Lower leg skin (tissue), 4 donors: Measurements from ENCODE around the gene NOX3. TPM values are rescaled to one million over a fixed set of nuclear protein-coding genes. Genes with fewer than 3 reads are reported as not detected.

Source experiments
- DNase-seq, 2 donors: peaks; one replicate each; pipeline ENCODE4 v3.0.0-alpha.2; 2019; ENCODE audit warnings: low spot score in 2 of 2
- H3K4me3 ChIP-seq: fragments of 200-600 bp; sonication (generic); 2 replicates; pipeline ENCODE4 v1.5.1; 2017; ENCODE audit warnings: mild to moderate bottlenecking, low read depth; ENCODE audit not compliant: poor library complexity, severe bottlenecking
- POLR2A ChIP-seq, 2 donors: fragments of 450-650 bp; IDR thresholded peaks; one replicate each; pipeline ENCODE4 v1.6.1; 2016 to 2017; ENCODE audit warnings: antibody characterized with exemption in 2 of 2, mild to moderate bottlenecking in 1 of 2, moderate library complexity in 1 of 2
- WGBS, 2 donors: methylation state at CpG; one replicate each; pipeline ENCODE4 v1.1.5; 2018; 5-methylcytosine and 5-hydroxymethylcytosine counted together
- intact Hi-C: fragments of 100-400 bp; cut with DNase I; formaldehyde crosslinking; loops from one replicate; pipeline ENCODE4 v1.15.0; 2023; ENCODE audit warnings: low total_unique reads
- total RNA-seq, 4 donors: library from RNA; depleted of rRNA; stranded (reverse); fragments of >200 nt; gene quantifications; one replicate each; pipeline ENCODE4 v1.1.0, GENCODE V29; 2016
- TF ChIP-seq, protein P1 (sequence below), 3 donors: fragments of 450-650 bp; IDR thresholded peaks; one replicate each; pipeline ENCODE4 v1.5.1; 2016; ENCODE audit warnings: antibody characterized with exemption in 3 of 3, mild to moderate bottlenecking in 3 of 3, moderate library complexity in 2 of 3

Gene NOX3
- total RNA-seq, 4 donors from 2014 or later: not detected

- intact Hi-C loops: no loop called here
- H3K4me3 ChIP-seq: no peak overlapping the region
- 54 to 76% methylated on average over 4 of the region's 4 CpGs for WGBS, 2 donors
- TF ChIP-seq POLR2A (IDR thresholded peaks at IDR 0.05): no peak
- TF ChIP-seq, protein P1, sequence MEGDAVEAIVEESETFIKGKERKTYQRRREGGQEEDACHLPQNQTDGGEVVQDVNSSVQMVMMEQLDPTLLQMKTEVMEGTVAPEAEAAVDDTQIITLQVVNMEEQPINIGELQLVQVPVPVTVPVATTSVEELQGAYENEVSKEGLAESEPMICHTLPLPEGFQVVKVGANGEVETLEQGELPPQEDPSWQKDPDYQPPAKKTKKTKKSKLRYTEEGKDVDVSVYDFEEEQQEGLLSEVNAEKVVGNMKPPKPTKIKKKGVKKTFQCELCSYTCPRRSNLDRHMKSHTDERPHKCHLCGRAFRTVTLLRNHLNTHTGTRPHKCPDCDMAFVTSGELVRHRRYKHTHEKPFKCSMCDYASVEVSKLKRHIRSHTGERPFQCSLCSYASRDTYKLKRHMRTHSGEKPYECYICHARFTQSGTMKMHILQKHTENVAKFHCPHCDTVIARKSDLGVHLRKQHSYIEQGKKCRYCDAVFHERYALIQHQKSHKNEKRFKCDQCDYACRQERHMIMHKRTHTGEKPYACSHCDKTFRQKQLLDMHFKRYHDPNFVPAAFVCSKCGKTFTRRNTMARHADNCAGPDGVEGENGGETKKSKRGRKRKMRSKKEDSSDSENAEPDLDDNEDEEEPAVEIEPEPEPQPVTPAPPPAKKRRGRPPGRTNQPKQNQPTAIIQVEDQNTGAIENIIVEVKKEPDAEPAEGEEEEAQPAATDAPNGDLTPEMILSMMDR (IDR thresholded peaks at IDR 0.05): no peak
- no peak for DNase-seq
These were observed 14.6 kb downstream of the NOX3 start for GRCh38 chr6:155441112-155441465.

- intact Hi-C loops: no loop called here
- WGBS, 2 donors: 79 to 87% methylated on average over 6 of the region's 6 CpGs
- TF ChIP-seq, protein P1 (IDR thresholded peaks at IDR 0.05): no peak
- no peak for TF ChIP-seq POLR2A (IDR thresholded peaks at IDR 0.05)
- H3K4me3 ChIP-seq: no peak overlapping the region
- no peak for DNase-seq
These were observed 15.1 kb downstream of the NOX3 start for GRCh38 chr6:155440398-155441111.

GRCh38 chr6:155439376-155439775 lies 16.3 kb downstream of the NOX3 start:
- intact Hi-C loops: no loop called here
- no peak for DNase-seq
- TF ChIP-seq POLR2A (IDR thresholded peaks at IDR 0.05): no peak
- TF ChIP-seq, protein P1 (IDR thresholded peaks at IDR 0.05): no peak
- no peak overlapping the region for H3K4me3 ChIP-seq
- 87 to 90% methylated on average over 3 of the region's 3 CpGs for WGBS, 2 donors

DNA sequence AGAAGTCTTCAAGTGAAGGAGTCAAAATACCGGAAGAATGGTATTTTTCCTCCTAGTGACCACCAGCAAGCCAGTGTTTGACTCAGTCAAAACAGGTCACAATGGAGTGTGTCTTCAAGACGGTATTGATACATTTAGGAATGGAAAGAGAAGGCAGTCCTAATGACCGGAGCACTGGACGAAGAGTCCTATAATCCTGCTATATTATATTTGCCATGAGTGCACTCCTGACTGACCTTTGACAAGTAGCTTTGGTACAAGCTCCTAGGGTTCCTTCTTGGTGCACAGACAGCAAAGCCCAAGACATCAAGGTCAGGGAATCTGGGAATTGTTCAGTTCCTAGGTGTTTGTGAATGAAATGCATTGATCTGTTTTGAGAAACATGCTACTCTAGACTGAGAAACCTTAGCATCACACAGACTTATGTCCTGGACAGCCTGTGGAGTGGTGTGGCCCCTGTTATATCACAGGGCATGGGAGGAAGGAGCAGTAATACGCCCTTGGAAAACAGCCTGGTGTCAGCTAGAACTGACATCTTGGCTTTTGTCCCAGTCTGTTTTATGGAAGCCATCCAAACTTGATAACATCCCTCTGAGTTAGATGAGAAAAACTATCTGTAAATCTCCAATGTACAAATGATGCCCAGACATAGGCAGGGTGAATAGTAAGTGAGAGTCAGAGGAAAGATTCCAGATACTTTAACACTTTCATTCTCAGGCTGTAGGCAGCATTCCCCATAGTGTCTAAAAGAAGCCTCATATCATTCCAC lies 18.5 kb downstream of the NOX3 start:
- no peak overlapping the region for H3K4me3 ChIP-seq
- WGBS, 2 donors: 50 to 59% methylated on average over 5 of the region's 5 CpGs
- intact Hi-C loops: no loop called here
- no peak for DNase-seq
- TF ChIP-seq, protein P1 (IDR thresholded peaks at IDR 0.05): no peak
- no peak for TF ChIP-seq POLR2A (IDR thresholded peaks at IDR 0.05)

- TF ChIP-seq POLR2A (IDR thresholded peaks at IDR 0.05): no peak
- TF ChIP-seq, protein P1 (IDR thresholded peaks at IDR 0.05): no peak
- 87 to 89% methylated on average over 13 of the region's 13 CpGs for WGBS, 2 donors
- no peak for DNase-seq
- no peak overlapping the region for H3K4me3 ChIP-seq
- intact Hi-C loops: no loop called here
These were observed 20.7 kb downstream of the NOX3 start for GRCh38 chr6:155434829-155435423.
